SK-N-MC (cell line): ENCODE measurements around the gene ANKRD2.

Experiments used
- EZH2 ChIP-seq: fragments of 200-600 bp; sonication (generic); IDR thresholded peaks from one replicate; pipeline ENCODE4 v1.6.1; 2017; ENCODE audit warnings: antibody characterized with exemption
- POLR2AphosphoS5 ChIP-seq: IDR thresholded peaks from 2 replicates; pipeline ENCODE4 v1.6.1; 2012; ENCODE audit warnings: mild to moderate bottlenecking, low read depth, low read length, borderline replicate concordance

DNA sequence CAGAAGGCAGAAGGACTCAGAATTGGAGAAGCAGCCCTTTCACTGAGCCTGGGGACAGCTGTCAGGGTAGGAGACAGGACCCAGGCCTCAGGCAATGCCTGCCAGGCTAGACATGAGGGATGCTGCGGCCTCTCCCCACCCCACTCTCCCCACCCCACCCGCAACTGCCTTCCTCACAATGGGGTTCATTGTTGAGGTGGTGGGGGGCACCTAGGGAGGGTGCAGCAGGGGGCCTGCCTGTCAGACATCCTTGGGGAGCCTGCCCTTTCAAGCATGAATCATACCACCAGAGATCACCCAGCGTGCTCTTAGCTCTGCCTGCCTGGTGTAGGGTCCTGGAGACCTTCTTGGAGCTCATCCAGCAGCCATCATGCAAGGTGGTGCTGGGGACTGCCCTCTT lies 16.9 kb downstream of the ANKRD2 start, which contains the start of gene C10orf62:
- no peak for TF ChIP-seq EZH2
- no peak for TF ChIP-seq POLR2AphosphoS5
